ENCODE data around the gene ZNF710. TPM values are rescaled to one million over a fixed set of nuclear protein-coding genes. Genes with fewer than 3 reads are reported as not detected.
A peak's percentile ranks its signal among the peaks of the same experiment; 100 is the strongest.
"Not testable (repeated sequence)": the region's sequence is repeated elsewhere in the genome, so short reads cannot be mapped to it uniquely, and the experiment has no call there.

ZNF710 gene
- total RNA-seq, 1 experiment from 2014 or later, result 40.7 TPM

DNA sequence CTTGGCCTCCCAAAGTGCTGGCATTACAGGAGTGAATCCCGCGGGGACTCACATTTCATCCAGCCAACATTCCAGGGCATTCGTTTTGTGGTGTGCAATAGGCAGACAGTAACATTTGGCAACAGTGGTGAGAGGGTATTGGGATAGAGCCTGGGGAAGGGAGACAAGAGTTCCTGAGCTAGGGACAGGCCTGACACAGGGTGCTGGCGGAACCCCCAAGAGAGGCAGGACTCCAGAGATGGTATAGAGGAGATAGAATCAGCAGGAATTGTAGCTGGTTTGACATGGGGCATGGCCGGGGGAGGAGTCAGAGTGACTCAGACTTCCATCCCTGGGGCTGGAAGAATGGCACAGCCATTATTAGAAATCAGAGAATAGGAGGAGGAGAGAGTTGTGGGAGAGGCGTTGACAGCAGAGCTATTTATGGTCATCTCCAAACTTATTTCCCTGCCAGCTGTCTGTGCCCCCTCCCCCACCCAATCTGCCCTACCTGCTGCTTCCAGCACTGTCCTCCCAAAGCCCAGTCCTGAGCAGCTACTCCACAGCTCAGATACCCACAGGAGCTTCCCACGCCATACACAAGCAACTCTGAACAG is 105.5 kb downstream of the ZNF710 start:
- peak overlapping the region in 1 of 3 experiments; percentile 32; a peak in 2 of 7 replicates for H3K27ac Mint-ChIP-seq
- no peak overlapping the region for H2AK5ac ChIP-seq (ENCODE audit: insufficient read length, low read length)
- no CpG with 5 or more reads among the region's 7 CpGs for WGBS (ENCODE audit: extremely low coverage, insufficient read length, low lambda C conversion rate)
- H3K79me2 ChIP-seq (ENCODE audit: insufficient read depth, low read length), result no peaks in the 10 kb centered on the region
- H3K4me1 Mint-ChIP-seq, result peaks cover 14 to 17% of the 10 kb centered on the region in 2 experiments
- no peak overlapping the region for H3K9ac ChIP-seq (ENCODE audit: extremely low read depth, insufficient read length, low read length)
- DNase-seq, result no peak
- H3K23ac ChIP-seq (ENCODE audit: insufficient read length, low read depth, low read length), result no peak overlapping the region
- H2BK15ac ChIP-seq (ENCODE audit: low read depth, low read length), result no peak overlapping the region
- TF ChIP-seq, protein P1, sequence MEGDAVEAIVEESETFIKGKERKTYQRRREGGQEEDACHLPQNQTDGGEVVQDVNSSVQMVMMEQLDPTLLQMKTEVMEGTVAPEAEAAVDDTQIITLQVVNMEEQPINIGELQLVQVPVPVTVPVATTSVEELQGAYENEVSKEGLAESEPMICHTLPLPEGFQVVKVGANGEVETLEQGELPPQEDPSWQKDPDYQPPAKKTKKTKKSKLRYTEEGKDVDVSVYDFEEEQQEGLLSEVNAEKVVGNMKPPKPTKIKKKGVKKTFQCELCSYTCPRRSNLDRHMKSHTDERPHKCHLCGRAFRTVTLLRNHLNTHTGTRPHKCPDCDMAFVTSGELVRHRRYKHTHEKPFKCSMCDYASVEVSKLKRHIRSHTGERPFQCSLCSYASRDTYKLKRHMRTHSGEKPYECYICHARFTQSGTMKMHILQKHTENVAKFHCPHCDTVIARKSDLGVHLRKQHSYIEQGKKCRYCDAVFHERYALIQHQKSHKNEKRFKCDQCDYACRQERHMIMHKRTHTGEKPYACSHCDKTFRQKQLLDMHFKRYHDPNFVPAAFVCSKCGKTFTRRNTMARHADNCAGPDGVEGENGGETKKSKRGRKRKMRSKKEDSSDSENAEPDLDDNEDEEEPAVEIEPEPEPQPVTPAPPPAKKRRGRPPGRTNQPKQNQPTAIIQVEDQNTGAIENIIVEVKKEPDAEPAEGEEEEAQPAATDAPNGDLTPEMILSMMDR (conservative IDR thresholded peaks at IDR 0.05), result no peak
- H2AFZ ChIP-seq (ENCODE audit: low read length), result no peak overlapping the region
- no peaks in the 10 kb centered on the region for H4K20me1 ChIP-seq (ENCODE audit: control insufficient read depth, insufficient read depth, insufficient read length)
- H3K27me3 Mint-ChIP-seq (ENCODE audit: low read depth), result peaks cover 29% of the 10 kb centered on the region
- H3K18ac ChIP-seq (ENCODE audit: insufficient read length, low read depth, low read length), result no peak overlapping the region
- no peak overlapping the region for H4K5ac ChIP-seq (ENCODE audit: insufficient read length, low read depth, low read length)
- H3K27me3 ChIP-seq (ENCODE audit: insufficient read depth, low read length), result peaks cover 3% of the 10 kb centered on the region; the same call in 1 of the 2 replicates
- H3K56ac ChIP-seq (ENCODE audit: insufficient read length, low read depth, low read length), result no peak overlapping the region
- H3K4ac ChIP-seq (ENCODE audit: low read depth, low read length), result no peak overlapping the region
- no peak overlapping the region for H3K14ac ChIP-seq (ENCODE audit: insufficient read depth, low read length)
- H3K9me3 ChIP-seq (ENCODE audit: control insufficient read depth, low read depth, low read length), result no peaks in the 10 kb centered on the region
- no peak overlapping the region for H2BK20ac ChIP-seq (ENCODE audit: low read depth, low read length, poor library complexity, severe bottlenecking)
- no peaks in the 10 kb centered on the region for H3K79me1 ChIP-seq (ENCODE audit: insufficient read depth, low read depth, low read length, poor library complexity, severe bottlenecking)
- no peak overlapping the region for H3T11ph ChIP-seq (ENCODE audit: low read length)
- H2BK12ac ChIP-seq (ENCODE audit: insufficient read length, low read depth, low read length), result no peak overlapping the region
- peaks cover 3% of the 10 kb centered on the region; the same call in 1 of the 2 replicates for H3K4me1 ChIP-seq (ENCODE audit: insufficient read depth, low read length)
- H2BK120ac ChIP-seq (ENCODE audit: low read depth, low read length, poor library complexity, severe bottlenecking), result no peak overlapping the region
- no peak overlapping the region for H4K91ac ChIP-seq (ENCODE audit: insufficient read length, low read depth, low read length)
- H3K23me2 ChIP-seq (ENCODE audit: insufficient read length, low read depth, low read length, poor library complexity, severe bottlenecking), result peaks cover under 1% of the 10 kb centered on the region
- H3K4me2 ChIP-seq (ENCODE audit: insufficient read depth, insufficient read length, low read length), result no peak overlapping the region
- H3K4me3 Mint-ChIP-seq, result no peak overlapping the region; a peak in 1 of 5 replicates
- no peak overlapping the region for H2BK5ac ChIP-seq (ENCODE audit: insufficient read length, low read length)
- no peaks in the 10 kb centered on the region for H3K36me3 Mint-ChIP-seq (ENCODE audit: insufficient read depth in 1 of 3, low read depth in 3 of 3)
- no peaks in the 10 kb centered on the region for H3K9me3 Mint-ChIP-seq
- no peak overlapping the region for H3K27ac ChIP-seq (ENCODE audit: insufficient read length, low read depth, low read length)
- H4K8ac ChIP-seq (replicated peaks; ENCODE audit: insufficient read length, low read depth, low read length), result no peak overlapping the region

DNA sequence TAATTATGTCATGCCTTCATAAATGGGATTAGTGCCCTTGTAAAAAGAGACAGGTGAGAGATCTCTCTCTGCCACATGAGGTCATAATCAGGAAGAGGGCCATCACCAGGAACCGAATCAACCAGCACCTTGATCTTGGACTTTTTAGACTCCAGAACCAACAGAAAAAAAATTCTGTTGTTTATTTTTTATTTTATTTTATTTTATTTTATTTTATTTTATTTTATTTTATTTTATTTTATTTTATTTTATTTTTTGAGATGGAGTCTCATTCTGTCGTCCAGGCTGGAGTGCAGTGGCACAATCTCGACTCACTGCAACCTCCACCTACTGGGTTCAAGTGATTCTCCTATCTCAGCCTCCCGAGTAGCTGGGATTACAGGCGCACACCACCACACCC is 106.9 kb downstream of the ZNF710 start:
- H3K18ac ChIP-seq (ENCODE audit: insufficient read length, low read depth, low read length), result not testable (repeated sequence)
- no CpG with 5 or more reads among the region's 5 CpGs for WGBS (ENCODE audit: extremely low coverage, insufficient read length, low lambda C conversion rate)

More for the DNA sequence above, 106.9 kb downstream of the ZNF710 start:
- not testable (repeated sequence) for H3K14ac ChIP-seq (ENCODE audit: insufficient read depth, low read length); H3K27me3 ChIP-seq (ENCODE audit: insufficient read depth, low read length); H3K79me1 ChIP-seq (ENCODE audit: insufficient read depth, low read depth, low read length, poor library complexity, severe bottlenecking); H3K27ac Mint-ChIP-seq; H4K20me1 ChIP-seq (ENCODE audit: control insufficient read depth, insufficient read depth, insufficient read length); H3K9me3 Mint-ChIP-seq; H3K36me3 Mint-ChIP-seq (ENCODE audit: insufficient read depth in 1 of 3, low read depth in 3 of 3); H3K4me3 Mint-ChIP-seq; H3T11ph ChIP-seq (ENCODE audit: low read length); H3K23me2 ChIP-seq (ENCODE audit: insufficient read length, low read depth, low read length, poor library complexity, severe bottlenecking); H3K9me3 ChIP-seq (ENCODE audit: control insufficient read depth, low read depth, low read length); H3K4me1 ChIP-seq (ENCODE audit: insufficient read depth, low read length); H2BK20ac ChIP-seq (ENCODE audit: low read depth, low read length, poor library complexity, severe bottlenecking); H3K27ac ChIP-seq (ENCODE audit: insufficient read length, low read depth, low read length); H4K8ac ChIP-seq (replicated peaks; ENCODE audit: insufficient read length, low read depth, low read length); H2BK5ac ChIP-seq (ENCODE audit: insufficient read length, low read length); DNase-seq; H3K4ac ChIP-seq (ENCODE audit: low read depth, low read length); H3K4me2 ChIP-seq (ENCODE audit: insufficient read depth, insufficient read length, low read length); H3K23ac ChIP-seq (ENCODE audit: insufficient read length, low read depth, low read length); H3K9ac ChIP-seq (ENCODE audit: extremely low read depth, insufficient read length, low read length); H3K56ac ChIP-seq (ENCODE audit: insufficient read length, low read depth, low read length); H4K5ac ChIP-seq (ENCODE audit: insufficient read length, low read depth, low read length); H2AK5ac ChIP-seq (ENCODE audit: insufficient read length, low read length); H4K91ac ChIP-seq (ENCODE audit: insufficient read length, low read depth, low read length); H2AFZ ChIP-seq (ENCODE audit: low read length); H2BK120ac ChIP-seq (ENCODE audit: low read depth, low read length, poor library complexity, severe bottlenecking); H2BK12ac ChIP-seq (ENCODE audit: insufficient read length, low read depth, low read length); H3K79me2 ChIP-seq (ENCODE audit: insufficient read depth, low read length); H2BK15ac ChIP-seq (ENCODE audit: low read depth, low read length)
- H3K27me3 Mint-ChIP-seq (ENCODE audit: low read depth), result peaks cover 25% of the 10 kb centered on the region
- H3K4me1 Mint-ChIP-seq, result peaks cover 13 to 14% of the 10 kb centered on the region in 2 experiments
